Kidney (tissue), 14 donors: ENCODE results near the gene KDM3A. TPM values are rescaled to one million over a fixed set of nuclear protein-coding genes. Genes with fewer than 3 reads are reported as not detected.

Source experiments
- DNase-seq, 5 donors: peaks; one replicate each; pipeline ENCODE4 v3.0.0-alpha.2; 2013 to 2020
- FAIRE-seq: peaks from 2 replicates; lab custom pipeline; 2012; peaks lifted over from hg19 to GRCh38; lab: Jason Lieb, UNC
- H3K27ac ChIP-seq, 2 donors: one replicate each; pipeline ENCODE4 v1.7.0; 2013; ENCODE audit warnings: low read depth in 2 of 2, low read length in 2 of 2, inconsistent platforms in 1 of 2
- H3K27me3 ChIP-seq: one replicate; pipeline ENCODE4 v1.7.1; 2013; ENCODE audit warnings: low read length, inconsistent platforms; ENCODE audit not compliant: control insufficient read depth, insufficient read depth
- H3K36me3 ChIP-seq, 3 donors: one replicate each; pipeline versions ENCODE4 v1.7.0 to v1.7.1; 2013; ENCODE audit warnings: low read length in 3 of 3, control low read depth in 1 of 3, inconsistent platforms in 1 of 3; ENCODE audit not compliant: insufficient read depth in 3 of 3, control insufficient read depth in 2 of 3
- H3K4me1 ChIP-seq, 3 donors: one replicate each; pipeline versions ENCODE4 v1.7.0 to v1.7.1; 2013; ENCODE audit warnings: low read length in 3 of 3, inconsistent platforms in 1 of 3, low read depth in 1 of 3; ENCODE audit not compliant: control insufficient read depth in 2 of 3, insufficient read depth in 2 of 3
- H3K4me3 ChIP-seq, 3 donors: one replicate each; pipeline versions ENCODE4 v1.7.0 to v1.8.1; 2013; ENCODE audit warnings: low read length in 3 of 3, control low read depth in 1 of 3, inconsistent platforms in 1 of 3
- H3K9ac ChIP-seq, 3 donors: one replicate each; pipeline versions ENCODE4 v1.7.0 to v1.7.1; 2013; ENCODE audit warnings: low read length in 3 of 3, control low read depth in 1 of 3, inconsistent platforms in 1 of 3
- H3K9me3 ChIP-seq, 3 donors: one replicate each; pipeline versions ENCODE4 v1.7.0 to v1.7.1; 2013; ENCODE audit warnings: low read length in 3 of 3, control low read depth in 1 of 3, inconsistent platforms in 1 of 3; ENCODE audit not compliant: control insufficient read depth in 2 of 3, insufficient read depth in 1 of 3
- intact Hi-C: fragments of 100-400 bp; cut with DNase I; formaldehyde crosslinking; loops from one replicate; pipeline ENCODE4 v1.11.1; 2022
- polyA plus RNA-seq: library from polyadenylated mRNA; stranded (reverse); fragments of 350-450 nt; fragmentation: Illumina TruSeq; extraction: RNeasy Lipid Tissue Mini Kit (QIAGEN cat#74804); gene quantifications from one replicate; pipeline ENCODE4 v1.2.3, GENCODE V29; 2014; ENCODE audit warnings: low read depth, low replicate concordance; ENCODE audit not compliant: insufficient read depth
- total RNA-seq: library from RNA; stranded (reverse); fragmentation: NEBNext Ultra II Directional; extraction: Animal tissue kit (Norgen Biotek cat#: 25700); gene quantifications from one replicate; pipeline ENCODE4 v1.2.1, GENCODE V29; 2021
- TF ChIP-seq, protein P1 (sequence below): IDR thresholded peaks from 3 replicates; pipeline ENCODE4 v1.5.1; 2012; ENCODE audit warnings: mild to moderate bottlenecking, moderate library complexity, borderline replicate concordance; ENCODE audit not compliant: insufficient read depth; ENCODE audit errors: extremely low read depth
- donor health status: control.
- donor health status: control.
- donor health status: control.
- donor health status: control.
- donor health status: control.
- donor health status: DM: yes; HTN: yes; CAD: no.
- donor health status: Normal renal cell carcinoma (clear cell type).

The KDM3A gene
- total and polyA plus RNA-seq, 2 donors from 2014 or later: 10.9 to 43.8 TPM

DNA sequence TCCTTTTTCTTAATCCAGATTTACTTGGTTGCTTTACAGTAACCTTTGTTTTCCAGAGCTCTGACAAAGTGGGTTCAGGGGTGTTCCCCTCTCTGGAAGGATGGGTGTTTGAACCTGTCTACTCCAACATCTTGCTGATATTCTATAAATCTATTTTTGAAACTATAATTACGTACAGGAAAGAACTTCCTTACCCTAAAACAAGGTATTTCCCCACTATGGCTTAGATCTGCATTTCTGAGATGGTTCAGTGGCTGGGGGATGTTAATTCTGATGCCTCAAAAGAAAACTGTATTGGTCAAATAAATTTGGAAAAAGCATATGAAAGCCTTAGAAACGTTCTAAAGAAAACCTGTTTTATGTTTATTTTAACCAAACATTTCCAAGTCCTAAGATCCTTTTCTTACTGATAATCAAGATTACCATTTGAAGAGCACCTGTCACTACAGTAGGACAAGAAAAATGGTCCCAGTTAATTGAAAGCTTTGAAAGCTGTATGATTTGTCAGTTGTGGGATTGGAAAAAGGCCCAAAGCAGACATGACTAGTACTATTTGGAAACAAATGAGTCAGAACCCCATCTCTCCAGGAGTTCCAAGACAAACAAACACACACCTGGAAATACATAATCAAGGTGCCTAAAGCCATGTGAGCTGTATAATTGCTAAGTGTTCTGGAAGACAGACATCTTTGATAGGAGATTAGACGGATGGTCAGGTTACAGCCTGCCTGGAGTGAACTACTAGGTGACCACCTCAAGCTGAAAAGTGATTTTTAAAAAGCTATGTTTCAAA, 57.5 kb downstream of the KDM3A start:
- Histone ChIP-seq H3K27me3 (no peaks in the 10 kb centered on the region), H3K4me3 (no peak overlapping the region), H3K27ac (no peak overlapping the region), H3K9me3 (no peaks in the 10 kb centered on the region), H3K9ac (no peak overlapping the region), H3K4me1 (no peaks in the 10 kb centered on the region), H3K36me3 (peaks cover 4 to 20% (median 10%) of the 10 kb centered on the region in 3 donors)
- DNase-seq (no peak), FAIRE-seq (no peak)
- TF ChIP-seq, protein P1, sequence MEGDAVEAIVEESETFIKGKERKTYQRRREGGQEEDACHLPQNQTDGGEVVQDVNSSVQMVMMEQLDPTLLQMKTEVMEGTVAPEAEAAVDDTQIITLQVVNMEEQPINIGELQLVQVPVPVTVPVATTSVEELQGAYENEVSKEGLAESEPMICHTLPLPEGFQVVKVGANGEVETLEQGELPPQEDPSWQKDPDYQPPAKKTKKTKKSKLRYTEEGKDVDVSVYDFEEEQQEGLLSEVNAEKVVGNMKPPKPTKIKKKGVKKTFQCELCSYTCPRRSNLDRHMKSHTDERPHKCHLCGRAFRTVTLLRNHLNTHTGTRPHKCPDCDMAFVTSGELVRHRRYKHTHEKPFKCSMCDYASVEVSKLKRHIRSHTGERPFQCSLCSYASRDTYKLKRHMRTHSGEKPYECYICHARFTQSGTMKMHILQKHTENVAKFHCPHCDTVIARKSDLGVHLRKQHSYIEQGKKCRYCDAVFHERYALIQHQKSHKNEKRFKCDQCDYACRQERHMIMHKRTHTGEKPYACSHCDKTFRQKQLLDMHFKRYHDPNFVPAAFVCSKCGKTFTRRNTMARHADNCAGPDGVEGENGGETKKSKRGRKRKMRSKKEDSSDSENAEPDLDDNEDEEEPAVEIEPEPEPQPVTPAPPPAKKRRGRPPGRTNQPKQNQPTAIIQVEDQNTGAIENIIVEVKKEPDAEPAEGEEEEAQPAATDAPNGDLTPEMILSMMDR: no peak
- intact Hi-C loops: no loop called here

DNA sequence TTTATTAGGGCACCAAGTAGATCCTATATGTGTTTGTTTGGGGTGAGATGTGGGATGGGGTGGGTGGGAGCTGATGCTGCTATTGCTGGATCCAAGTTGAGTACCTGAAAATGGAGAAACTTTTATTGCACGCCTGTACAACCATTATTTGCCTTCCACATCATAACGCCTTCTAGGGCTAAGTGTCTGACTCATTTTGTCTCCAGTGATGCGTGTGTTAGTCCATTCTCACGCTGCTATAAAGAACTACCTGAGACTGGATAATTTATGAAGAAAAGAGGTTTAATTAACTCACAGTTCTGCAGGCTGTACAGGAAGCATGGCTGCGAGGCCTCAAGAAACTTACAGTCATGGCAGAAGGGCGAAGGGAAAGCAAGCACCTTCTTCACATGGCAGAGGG, 58.2 kb downstream of the KDM3A start:
- DNase-seq (no peak), FAIRE-seq (no peak)
- TF ChIP-seq, protein P1: no peak
- intact Hi-C loops: no loop called here
- H3K27me3 ChIP-seq: no peaks in the 10 kb centered on the region
- no peaks in the 10 kb centered on the region for H3K4me1 ChIP-seq
- H3K27ac ChIP-seq: no peak overlapping the region
- no peak overlapping the region for H3K9ac ChIP-seq
- no peaks in the 10 kb centered on the region for H3K9me3 ChIP-seq
- peaks cover 2 to 19% (median 9%) of the 10 kb centered on the region in 3 donors for H3K36me3 ChIP-seq
- no peak overlapping the region for H3K4me3 ChIP-seq

GRCh38 chr2:86500325-86501083, 59.3 kb downstream of the KDM3A start:
- H3K9me3 ChIP-seq: no peaks in the 10 kb centered on the region
- H3K4me1 ChIP-seq: no peaks in the 10 kb centered on the region
- H3K27ac ChIP-seq: no peak overlapping the region
- no peak overlapping the region for H3K4me3 ChIP-seq
- H3K27me3 ChIP-seq: no peaks in the 10 kb centered on the region
- no peak for DNase-seq
- peaks cover 2 to 26% (median 15%) of the 10 kb centered on the region in 3 donors for H3K36me3 ChIP-seq
- FAIRE-seq: no peak
- no peak overlapping the region for H3K9ac ChIP-seq
- intact Hi-C loops: no loop called here
- TF ChIP-seq, protein P1: no peak
